GM12878 (cell line): ENCODE results near the gene CCDC3. TPM values are rescaled to one million over a fixed set of nuclear protein-coding genes. Genes with fewer than 3 reads are reported as not detected.

ENCODE experiments used
- ATAC-seq: fragments of 200-7000 bp; cut with Tn5 transposase; 3 replicates; pipeline ENCODE4 v1.9.1; 2020; ENCODE audit warnings: mild to moderate bottlenecking, moderate library complexity
- BruUV-seq: library from RNA; stranded (reverse); fragments of 400-500 nt; replicated peaks from 2 replicates; lab custom pipeline; 2021; lab: Mats Ljungman, UMichigan
- CTCF ChIA-PET: fragments of 300-600 bp; sonication (Branson Sonifier 250); formaldehyde crosslinking; extraction: SDS; loops from one replicate; lab custom pipeline; 2021; ENCODE audit warnings: inconsistent platforms; lab: Yijun Ruan, JAX
- POLR2A ChIA-PET: fragments of 350-600 bp; formaldehyde crosslinking; extraction: SDS; loops from one replicate; lab custom pipeline; 2021; ENCODE audit warnings: inconsistent platforms; lab: Charles Lee
- RAD21 ChIA-PET: fragments of 300-600 bp; sonication (Branson Sonifier 250); formaldehyde crosslinking; loops from one replicate; lab custom pipeline; 2023; ENCODE audit warnings: antibody characterized with exemption; ENCODE audit not compliant: unreplicated experiment; lab: Charles Lee
- SMC1A ChIA-PET: fragments of 300-600 bp; sonication (Branson Sonifier 250); formaldehyde crosslinking; loops from one replicate; lab custom pipeline; 2023; ENCODE audit not compliant: unreplicated experiment, uncharacterized antibody; lab: Charles Lee
- DNase-seq: peaks from one replicate; pipeline ENCODE4 v3.0.0-alpha.2; 2011; ENCODE audit warnings: low read depth, low spot score
- FAIRE-seq: peaks from 3 replicates; lab custom pipeline; 2011; peaks lifted over from hg19 to GRCh38; lab: Jason Lieb, UNC
- H2AFZ ChIP-seq: 2 replicates; pipeline ENCODE4 v1.6.0; 2011; ENCODE audit warnings: low read depth, low read length, control low read depth; ENCODE audit not compliant: control insufficient read depth
- H3K27ac ChIP-seq: 2 replicates; pipeline ENCODE4 v1.5.1; 2011; ENCODE audit warnings: control low read depth; ENCODE audit not compliant: control insufficient read depth, insufficient read depth
- H3K27me3 ChIP-seq, 2 experiments: replicated peaks in 1 of 2; 2 replicates each; pipeline versions ENCODE4 v1.6.0 to v1.6.1; 2011; ENCODE audit warnings: low read length in 1 of 2; ENCODE audit not compliant: control insufficient read depth in 2 of 2, insufficient read depth in 2 of 2
- H3K36me3 ChIP-seq, 2 experiments: 2 replicates each; pipeline ENCODE4 v1.5.1; 2011; ENCODE audit warnings: low read length in 1 of 2; ENCODE audit not compliant: control insufficient read depth in 2 of 2, insufficient read depth in 2 of 2
- H3K4me1 ChIP-seq: 2 replicates; pipeline ENCODE4 v1.6.1; 2011; ENCODE audit warnings: mild to moderate bottlenecking, low read length, moderate library complexity, mixed read lengths; ENCODE audit not compliant: control insufficient read depth, insufficient read depth
- H3K4me2 ChIP-seq: 2 replicates; pipeline ENCODE4 v1.6.0; 2011; ENCODE audit warnings: control low read depth; ENCODE audit not compliant: control insufficient read depth, insufficient read depth
- H3K4me3 ChIP-seq: fragments of 200-600 bp; sonication (generic); 2 replicates; pipeline ENCODE4 v1.5.1; 2016
- H3K79me2 ChIP-seq: 2 replicates; pipeline ENCODE4 v1.6.0; 2011; ENCODE audit warnings: low read length; ENCODE audit not compliant: control insufficient read depth, insufficient read depth
- H3K9ac ChIP-seq: 2 replicates; pipeline ENCODE4 v1.8.0; 2011; ENCODE audit warnings: low read length, control low read depth, mixed read lengths; ENCODE audit not compliant: control insufficient read depth, insufficient read depth
- H3K9me3 ChIP-seq: replicated peaks from 3 replicates; pipeline ENCODE4 v1.5.1; 2011; ENCODE audit warnings: mild to moderate bottlenecking, low read length; ENCODE audit not compliant: control insufficient read depth, insufficient read depth
- H4K20me1 ChIP-seq: 2 replicates; pipeline ENCODE4 v1.6.0; 2011; ENCODE audit not compliant: control insufficient read depth, insufficient read depth
- BCL11A ChIP-seq: IDR thresholded peaks from 2 replicates; pipeline ENCODE4 v1.6.1; 2011; ENCODE audit warnings: low read depth, low read length
- EZH2 ChIP-seq: IDR thresholded peaks from 2 replicates; pipeline ENCODE4 v1.6.1; 2012; ENCODE audit warnings: low read depth, mild to moderate bottlenecking, control low read depth, inconsistent platforms, low read length, borderline replicate concordance; ENCODE audit not compliant: control insufficient read depth
- GABPA ChIP-seq: IDR thresholded peaks from 2 replicates; pipeline ENCODE4 v1.6.1; 2014; ENCODE audit warnings: antibody characterized with exemption, low read depth, mild to moderate bottlenecking, inconsistent platforms
- LARP7 ChIP-seq: fragments of 450-650 bp; IDR thresholded peaks from 2 replicates; pipeline ENCODE4 v1.6.1; 2017; ENCODE audit warnings: mild to moderate bottlenecking
- NBN ChIP-seq: fragments of 450-650 bp; IDR thresholded peaks from 2 replicates; pipeline ENCODE4 v1.6.1; 2016
- NR2C1 ChIP-seq: fragments of 450-650 bp; IDR thresholded peaks from 2 replicates; pipeline ENCODE4 v1.6.1; 2017; ENCODE audit warnings: antibody characterized with exemption, mild to moderate bottlenecking, moderate library complexity
- POU2F2 ChIP-seq: IDR thresholded peaks from 3 replicates; pipeline ENCODE4 v1.6.1; 2011; ENCODE audit warnings: low read depth, mild to moderate bottlenecking, low read length, borderline replicate concordance
- RFX5 ChIP-seq: IDR thresholded peaks from 2 replicates; pipeline ENCODE4 v1.6.1; 2011; ENCODE audit warnings: low read depth, low read length, improper control_type of control experiment
- YY1 ChIP-seq: IDR thresholded peaks from 2 replicates; pipeline ENCODE4 v1.6.1; 2011; ENCODE audit warnings: low read depth, mild to moderate bottlenecking, low read length
- WGBS: methylation state at CpG from one replicate; pipeline ENCODE4 v1.1.6; 2016; ENCODE audit warnings: low lambda C conversion rate; ENCODE audit not compliant: insufficient replicate concordance, insufficient coverage; ENCODE audit errors: missing lambda C conversion rate; 5-methylcytosine and 5-hydroxymethylcytosine counted together
- in situ Hi-C: fragments of 300-500 bp; cut with MboI; formaldehyde crosslinking; loops from 9 replicates; pipeline ENCODE4 v1.14.3; 2018; ENCODE audit warnings: mixed read lengths
- intact Hi-C: fragments of 100-400 bp; cut with micrococcal nuclease; formaldehyde crosslinking; loops from one replicate; pipeline ENCODE4 v1.14.2; 2022; ENCODE audit not compliant: unreplicated experiment
- polyA plus RNA-seq, 11 experiments: library from polyadenylated mRNA; depleted of rRNA in 4 of 11; unstranded in 6 of 11; stranded (reverse) in 5 of 11; fragments of >200 nt; fragmentation: Nextera tagmentation in 4 of 11; fragmentation: Illumina TruSeq in 1 of 11; extraction: Ambion mirVana in 4 of 11; extraction: Trizol in 1 of 11; gene quantifications; 1 replicate in 1 of 11; 2 replicates in 10 of 11; pipeline versions ENCODE4 v1.2.1 to v1.2.3, GENCODE V29; 2011 to 2016; ENCODE audit warnings: inconsistent platforms in 2 of 11, missing spikeins in 2 of 11, low read depth in 1 of 11
- total RNA-seq, 4 experiments: library from RNA; depleted of rRNA in 3 of 4; stranded (reverse); fragments of >200 nt in 3 of 4; fragmentation: Illumina TruSeq in 1 of 4; extraction: Trizol in 1 of 4; gene quantifications; 2 replicates each; pipeline versions ENCODE4 v1.2.1 to v1.2.3, GENCODE V29; 2013 to 2021
- TF ChIP-seq, protein P1 (sequence below): fragments of 450-650 bp; IDR thresholded peaks from 2 replicates; pipeline ENCODE4 v1.6.1; 2017; ENCODE audit warnings: mild to moderate bottlenecking, low read depth, inconsistent platforms; ENCODE audit not compliant: poor library complexity, severe bottlenecking

Gene CCDC3
- total and polyA plus RNA-seq, 10 of the 15 experiments (the other 5 are each of a cell fraction or from before 2014, with no cell fraction given) = 0.08 TPM; not detected in 9

GRCh38 chr10:12927896-12928295, 73.6 kb downstream of the CCDC3 start (continued):
- TF ChIP-seq, protein P1, sequence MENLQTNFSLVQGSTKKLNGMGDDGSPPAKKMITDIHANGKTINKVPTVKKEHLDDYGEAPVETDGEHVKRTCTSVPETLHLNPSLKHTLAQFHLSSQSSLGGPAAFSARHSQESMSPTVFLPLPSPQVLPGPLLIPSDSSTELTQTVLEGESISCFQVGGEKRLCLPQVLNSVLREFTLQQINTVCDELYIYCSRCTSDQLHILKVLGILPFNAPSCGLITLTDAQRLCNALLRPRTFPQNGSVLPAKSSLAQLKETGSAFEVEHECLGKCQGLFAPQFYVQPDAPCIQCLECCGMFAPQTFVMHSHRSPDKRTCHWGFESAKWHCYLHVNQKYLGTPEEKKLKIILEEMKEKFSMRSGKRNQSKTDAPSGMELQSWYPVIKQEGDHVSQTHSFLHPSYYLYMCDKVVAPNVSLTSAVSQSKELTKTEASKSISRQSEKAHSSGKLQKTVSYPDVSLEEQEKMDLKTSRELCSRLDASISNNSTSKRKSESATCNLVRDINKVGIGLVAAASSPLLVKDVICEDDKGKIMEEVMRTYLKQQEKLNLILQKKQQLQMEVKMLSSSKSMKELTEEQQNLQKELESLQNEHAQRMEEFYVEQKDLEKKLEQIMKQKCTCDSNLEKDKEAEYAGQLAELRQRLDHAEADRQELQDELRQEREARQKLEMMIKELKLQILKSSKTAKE = no peak
- TF ChIP-seq NBN = no peak
- TF ChIP-seq POU2F2 = no peak
- TF ChIP-seq YY1 = no peak
- TF ChIP-seq LARP7 = no peak
- TF ChIP-seq BCL11A = no peak
- TF ChIP-seq, all 136 proteins: peak for 0

DNA sequence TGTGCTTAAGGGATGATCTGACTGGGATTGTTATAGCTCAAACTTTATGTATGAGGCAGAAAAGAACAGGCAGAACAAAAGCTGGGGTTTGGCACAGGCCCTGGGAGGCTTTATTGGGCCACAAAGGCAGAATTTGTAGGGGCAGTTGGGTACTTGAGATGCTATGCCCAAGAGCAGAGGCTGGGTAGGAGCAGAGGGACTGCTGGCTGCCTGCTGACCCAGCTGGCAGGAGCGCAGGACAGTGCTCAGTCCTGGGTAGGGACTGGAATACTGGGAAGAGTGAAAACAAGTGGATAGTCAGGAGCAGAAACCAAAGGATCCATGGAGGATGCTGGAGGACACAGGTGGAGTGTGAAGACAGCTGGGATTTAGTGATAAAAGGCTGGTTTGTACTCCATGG, 75.7 kb downstream of the CCDC3 start:
- RAD21 ChIA-PET = no interaction called here
- whole genome bisulfite sequencing = 40% methylated on average over 1 of the region's 1 CpG
- Histone ChIP-seq H3K4me2 (no peak overlapping the region), H3K4me1 (no peaks in the 10 kb centered on the region), H3K9me3 (no peaks in the 10 kb centered on the region), H3K27me3 (no peaks in the 10 kb centered on the region; a peak in 2 of 4 replicates), H4K20me1 (no peaks in the 10 kb centered on the region), H3K4me3 (no peak overlapping the region), H3K36me3 (no peaks in the 10 kb centered on the region), H2AFZ (no peak overlapping the region), H3K79me2 (no peaks in the 10 kb centered on the region), H3K9ac (no peak overlapping the region), H3K27ac (no peak overlapping the region)
- intact Hi-C loops = no loop called here
- TF ChIP-seq EZH2 (no peak), NR2C1 (no peak), GABPA (no peak), RFX5 (no peak)
- FAIRE-seq (no peak), ATAC-seq (no peak), DNase-seq (no peak)
- CTCF ChIA-PET = no interaction called here
- SMC1A ChIA-PET = interaction anchor here (1.2 kb wide), 1 partner anchor 12 kb away, joined by 3 read pairs; no protein-coding TSS in a partner anchor
- BruUV-seq = no TSS peak
- POLR2A ChIA-PET = no interaction called here
- in situ Hi-C loops = no loop called here
